ENCODE results near the gene CEMIP2.
A peak's percentile ranks its signal among the peaks of the same experiment; 100 is the strongest.
"Not testable (repeated sequence)": the region's sequence is repeated elsewhere in the genome, so short reads cannot be mapped to it uniquely, and the experiment has no call there.

CEMIP2 gene

GRCh38 chr9:71675105-71675856, 93.0 kb downstream of the CEMIP2 start:
- DNase-seq = peak; percentile 13

DNA sequence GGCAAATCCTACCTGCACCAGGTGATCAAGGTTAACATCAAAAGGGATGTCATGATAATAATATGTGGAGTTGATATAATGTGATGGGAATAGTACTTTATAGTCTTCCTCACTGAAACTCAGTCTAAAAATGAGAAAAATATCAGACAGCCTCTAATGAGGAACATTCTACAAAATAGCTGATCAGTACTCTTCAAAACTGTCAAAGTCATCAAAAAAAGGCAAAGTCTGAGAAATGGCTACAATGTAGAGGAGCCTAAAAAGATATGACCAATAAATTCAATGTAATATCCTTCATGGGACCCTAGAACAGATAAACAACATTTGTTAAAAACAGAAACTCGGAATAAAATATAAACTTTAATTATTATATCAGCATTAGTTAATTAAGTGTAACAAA, 95.7 kb downstream of the CEMIP2 start:
- DNase-seq = no peak

DNA sequence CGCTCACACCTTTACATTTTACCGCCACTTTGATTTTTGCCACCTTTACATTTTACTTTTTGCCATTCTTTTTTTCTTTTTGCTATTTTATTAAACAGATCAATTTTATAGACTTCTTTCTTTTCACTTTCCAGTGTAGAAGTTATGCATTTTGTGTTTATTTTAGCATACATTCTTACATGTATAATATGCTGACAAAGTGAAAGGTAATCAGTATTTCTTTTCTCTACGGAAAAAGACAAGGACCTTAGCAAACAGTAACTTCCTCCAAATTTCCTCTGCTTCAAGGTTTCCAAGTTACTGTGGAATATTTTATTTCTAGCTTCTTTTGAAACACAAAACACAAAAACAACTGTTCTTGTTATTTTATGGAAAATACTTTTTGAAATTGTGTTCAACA, 97.0 kb downstream of the CEMIP2 start:
- no peak for DNase-seq

DNA sequence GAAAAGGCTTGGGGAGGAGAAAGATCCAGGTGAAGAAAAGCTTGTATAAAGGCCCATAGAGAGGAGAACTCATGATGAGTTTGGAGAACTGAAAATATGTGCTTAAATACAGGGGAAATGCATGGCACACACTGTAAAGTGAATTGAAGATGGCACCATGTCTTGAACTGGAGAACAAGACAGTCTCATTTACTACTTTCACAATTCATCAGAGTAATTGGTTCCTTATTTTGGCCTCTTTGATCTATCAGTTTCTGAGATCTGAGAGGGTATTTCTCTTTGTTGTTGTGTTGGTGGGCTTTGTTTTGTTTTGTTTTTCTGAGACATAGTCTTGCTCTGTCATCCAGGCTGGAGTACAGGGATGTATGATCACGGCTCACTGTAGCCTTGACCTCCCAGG, 98.2 kb downstream of the CEMIP2 start:
- DNase-seq = peak; percentile 7

- DNase-seq = no peak
Measured at GRCh38 chr9:71669284-71669995, 98.9 kb downstream of the CEMIP2 start.

DNA sequence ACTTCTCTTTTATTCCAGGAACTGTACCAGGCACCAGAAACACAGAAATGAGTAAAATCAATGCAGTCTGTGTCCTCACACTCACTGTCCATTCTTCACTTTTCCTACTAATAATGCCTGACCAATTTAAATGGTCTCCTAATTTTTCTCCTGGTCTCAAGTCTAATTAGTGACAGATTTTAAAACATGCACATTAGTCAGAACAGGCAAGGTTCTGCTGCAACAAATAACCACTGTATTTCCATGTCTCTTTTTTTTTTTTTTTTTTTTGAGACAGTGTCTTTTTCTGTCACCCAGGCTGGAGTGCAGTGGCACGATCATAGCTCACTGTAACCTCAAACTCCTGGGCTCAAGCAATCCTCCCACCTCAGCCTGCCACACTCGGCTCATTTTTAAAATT, 99.6 kb downstream of the CEMIP2 start:
- no peak for DNase-seq

GRCh38 chr9:71665247-71665646, 103.1 kb downstream of the CEMIP2 start:
- DNase-seq = no peak

DNA sequence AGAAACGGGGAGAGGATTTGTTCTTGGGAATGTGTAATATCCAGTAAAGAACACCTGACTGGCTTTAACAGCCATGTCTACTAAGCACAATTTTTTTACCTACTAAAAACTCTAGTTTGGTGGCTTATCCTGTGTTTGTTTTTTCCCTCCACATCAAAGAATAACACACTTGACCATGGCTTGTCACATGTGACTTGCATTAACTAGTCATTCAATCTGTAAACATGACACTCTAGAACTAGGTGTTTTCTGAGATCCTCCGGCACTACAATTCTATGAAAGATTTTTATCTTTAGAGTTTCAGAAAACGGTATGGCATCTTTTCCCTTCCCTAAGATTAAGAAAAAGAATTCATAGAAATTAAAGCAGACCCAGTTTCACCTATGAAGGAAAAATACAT, 103.7 kb downstream of the CEMIP2 start:
- DNase-seq = no peak

DNA sequence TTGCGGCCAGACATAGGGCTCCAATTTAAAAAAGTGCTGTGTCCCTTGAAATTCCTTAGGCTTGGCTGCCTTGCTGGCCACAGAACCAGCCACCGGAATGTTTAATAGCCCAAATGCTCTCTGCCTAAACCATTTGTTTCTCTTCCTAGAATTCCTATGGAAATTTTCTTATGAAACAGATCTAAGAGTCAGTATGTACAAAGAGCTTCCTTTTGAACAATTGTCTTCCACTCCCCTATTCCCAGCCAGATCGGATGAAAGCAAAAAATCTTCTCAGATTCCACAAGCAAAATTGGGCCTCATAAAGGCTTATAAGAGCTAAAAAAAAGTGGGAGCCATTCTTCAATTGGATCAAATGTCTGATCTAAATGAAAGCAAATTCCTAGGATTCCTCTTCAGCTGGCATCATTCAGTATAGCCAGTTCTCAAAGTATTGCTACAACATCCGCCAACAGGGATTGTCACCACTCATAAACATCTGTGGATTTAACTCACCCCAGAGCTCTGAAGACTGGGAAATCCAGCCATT, 104.3 kb downstream of the CEMIP2 start:
- DNase-seq = no peak

- no peak for DNase-seq
Measured at GRCh38 chr9:71663216-71663615, 105.1 kb downstream of the CEMIP2 start.

DNA sequence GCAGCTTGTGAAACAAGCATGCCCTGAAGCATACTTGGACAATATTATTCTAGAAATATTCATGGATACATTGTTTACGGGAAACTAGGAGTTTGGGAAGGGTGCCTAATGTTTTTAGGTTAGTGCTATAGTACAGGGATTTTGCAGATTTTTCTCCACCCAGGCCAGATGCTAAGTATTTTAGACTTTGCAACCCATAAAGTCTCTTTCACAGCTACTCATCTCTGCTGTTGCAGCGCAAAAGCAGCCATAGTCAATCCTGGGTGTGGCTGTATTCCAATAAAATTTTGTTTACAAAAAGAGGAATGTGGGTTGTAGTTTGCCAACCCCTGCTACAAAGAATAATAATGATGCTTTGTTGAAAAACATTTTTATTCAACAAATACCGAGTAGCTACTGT, 106.2 kb downstream of the CEMIP2 start:
- DNase-seq = no peak

DNA sequence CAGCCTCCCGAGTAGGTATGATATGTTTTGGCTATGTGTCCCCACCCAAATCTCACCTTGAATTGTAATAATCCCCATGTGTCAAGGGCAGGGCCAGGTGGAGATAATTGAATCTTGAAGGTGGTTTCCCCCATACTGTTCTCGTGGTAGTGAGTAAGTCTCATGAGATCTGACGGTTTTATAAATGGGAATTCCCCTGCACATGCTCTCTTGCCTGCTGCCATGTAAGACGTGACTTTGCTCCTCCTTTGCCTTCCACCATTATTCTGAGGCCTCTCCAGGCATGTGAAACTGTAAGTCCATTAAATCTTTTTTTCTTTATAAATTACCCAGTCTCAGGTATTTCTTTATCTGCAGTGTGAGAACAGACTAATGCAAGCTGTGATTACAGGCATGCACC, 111.0 kb downstream of the CEMIP2 start:
- not testable (repeated sequence) for DNase-seq

DNA sequence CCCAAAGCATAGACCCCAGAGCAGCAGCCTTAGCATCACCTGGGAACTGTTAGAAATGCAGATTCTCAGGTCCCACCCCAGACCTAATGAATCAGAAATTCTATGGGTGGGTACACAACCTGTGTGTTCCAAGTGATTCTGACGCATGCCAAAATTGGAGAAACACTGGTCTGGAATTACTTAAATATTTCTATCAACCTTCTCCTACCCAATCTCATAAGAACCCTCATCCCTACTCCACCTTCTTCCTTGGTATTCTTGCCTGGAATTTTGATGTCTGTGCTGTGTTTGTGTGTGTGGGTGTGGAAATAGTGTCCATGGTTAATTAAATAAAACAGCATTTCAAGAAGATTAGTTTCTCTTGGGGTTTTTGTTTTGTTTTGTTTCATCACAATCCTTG, 111.8 kb downstream of the CEMIP2 start:
- DNase-seq = no peak

GRCh38 chr9:71655778-71656177, 112.5 kb downstream of the CEMIP2 start:
- DNase-seq = no peak

GRCh38 chr9:71655141-71655540, 113.2 kb downstream of the CEMIP2 start:
- no peak for DNase-seq

- no peak for DNase-seq
Measured at GRCh38 chr9:71652480-71652879, 115.8 kb downstream of the CEMIP2 start.

DNA sequence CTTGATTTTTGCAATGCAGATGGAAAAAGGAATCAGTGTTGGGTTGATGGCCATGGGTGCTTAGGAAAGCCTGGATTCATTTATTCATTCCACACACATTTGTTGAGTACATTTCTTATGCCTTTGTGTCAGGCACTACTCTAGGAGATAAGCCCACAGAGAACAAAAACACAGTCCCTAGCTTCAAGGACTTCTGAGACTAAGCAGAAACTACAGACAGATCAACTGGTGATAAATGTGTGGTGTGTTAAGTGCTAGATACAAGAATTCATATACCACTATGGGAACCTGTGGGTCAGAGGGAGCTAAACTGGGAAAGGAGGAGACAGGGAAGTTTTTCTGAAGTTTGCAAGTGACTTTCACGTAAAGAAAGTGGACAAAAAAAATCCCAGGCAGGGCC, 119.9 kb downstream of the CEMIP2 start:
- DNase-seq = no peak

GRCh38 chr9:71647094-71647591, 121.2 kb downstream of the CEMIP2 start:
- DNase-seq = peak; percentile 92

DNA sequence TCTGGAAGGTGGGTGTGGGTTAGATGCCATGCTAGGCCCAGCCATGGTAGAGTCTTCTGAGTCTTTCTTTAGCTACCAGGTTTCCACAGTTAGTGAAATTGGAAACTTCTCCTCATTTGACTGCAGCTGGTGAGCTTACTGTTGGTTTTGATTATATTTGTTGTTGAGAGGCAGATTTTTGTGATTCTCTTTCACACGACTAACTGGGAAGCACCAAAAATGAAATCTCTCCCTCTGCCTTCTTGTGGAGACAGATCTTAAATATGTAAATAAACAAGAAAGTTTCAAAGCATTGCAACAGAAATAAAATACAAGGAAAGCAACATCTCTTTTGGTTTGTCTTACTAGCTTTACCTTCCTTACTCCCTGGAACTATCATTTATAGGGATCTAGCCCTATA, 122.2 kb downstream of the CEMIP2 start:
- no peak for DNase-seq

- DNase-seq = no peak
Measured at GRCh38 chr9:71644819-71645362, 123.4 kb downstream of the CEMIP2 start.

GRCh38 chr9:71643330-71643729, 125.0 kb downstream of the CEMIP2 start:
- no peak for DNase-seq

DNA sequence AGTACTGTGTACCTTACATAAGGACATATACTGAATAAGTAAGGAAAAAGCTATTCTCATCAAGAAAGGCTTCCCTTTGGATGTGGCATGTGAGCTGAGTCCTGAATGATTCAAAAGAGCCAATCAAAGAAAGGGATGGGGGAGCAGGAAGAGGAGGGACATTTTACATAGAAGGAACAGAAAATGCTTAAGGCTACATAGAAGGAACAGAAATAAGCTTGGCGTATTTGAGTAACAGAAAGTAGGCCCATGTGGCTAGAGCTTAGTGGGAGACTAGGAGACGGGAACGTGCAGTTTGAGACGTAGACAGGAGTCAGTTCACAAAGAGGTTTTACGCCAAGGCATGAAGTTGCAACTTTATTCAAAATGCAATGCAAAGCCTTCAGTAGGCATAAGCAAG, 126.3 kb downstream of the CEMIP2 start:
- DNase-seq = peak; percentile 56

- no peak for DNase-seq
Measured at GRCh38 chr9:71638627-71639026, 129.7 kb downstream of the CEMIP2 start.

DNA sequence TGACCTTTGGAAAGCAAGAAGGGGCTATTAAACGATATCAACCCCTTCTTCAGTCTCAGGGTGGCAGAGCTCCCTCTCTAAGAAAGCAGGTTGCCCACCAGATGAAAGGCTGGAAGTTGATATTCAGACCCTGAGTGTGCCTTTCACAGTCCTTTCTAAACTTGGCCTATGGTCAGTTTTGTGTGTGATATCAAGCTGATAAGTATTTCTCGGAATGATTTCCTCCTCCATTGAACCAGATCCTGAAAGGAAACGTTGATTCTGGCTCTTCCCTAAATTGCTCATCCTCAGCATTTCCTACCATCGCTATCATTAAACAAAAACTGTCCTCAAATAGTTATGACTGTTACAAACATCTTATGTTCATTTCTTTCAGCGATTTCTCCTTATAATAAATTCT, 130.4 kb downstream of the CEMIP2 start:
- DNase-seq = no peak

Measured in MV-4-11 (cell line).